WTC11 (cell line): ENCODE results near the gene ZNG1A.
"Not testable (repeated sequence)": the region's sequence is repeated elsewhere in the genome, so short reads cannot be mapped to it uniquely, and the experiment has no call there.

Experiments
- CREB1 ChIP-seq: sonication (generic); formaldehyde crosslinking; IDR thresholded peaks from 2 replicates; pipeline ENCODE4 v1.8.0; 2023; ENCODE audit warnings: mild to moderate bottlenecking, missing genetic modification reagents
- FOXJ3 ChIP-seq: sonication (generic); formaldehyde crosslinking; IDR thresholded peaks from 2 replicates; pipeline ENCODE4 v1.9.0; 2021; ENCODE audit warnings: missing genetic modification reagents, mild to moderate bottlenecking, borderline replicate concordance
- GABPB1 ChIP-seq: sonication (generic); formaldehyde crosslinking; IDR thresholded peaks from 2 replicates; pipeline ENCODE4 v1.8.1; 2023; ENCODE audit warnings: mild to moderate bottlenecking, missing genetic modification reagents
- TCF7 ChIP-seq: sonication (generic); formaldehyde crosslinking; IDR thresholded peaks from 2 replicates; pipeline ENCODE4 v1.8.0; 2022; ENCODE audit warnings: mild to moderate bottlenecking, low read depth, missing genetic modification reagents, moderate library complexity
- ZNF263 ChIP-seq: sonication (generic); formaldehyde crosslinking; IDR thresholded peaks from 2 replicates; pipeline ENCODE4 v1.8.1; 2022; ENCODE audit warnings: low read depth, mild to moderate bottlenecking, moderate library complexity, missing genetic modification reagents
- TF ChIP-seq, protein P1 (sequence below): sonication (generic); formaldehyde crosslinking; IDR thresholded peaks from 2 replicates; pipeline ENCODE4 v1.8.0; 2022; ENCODE audit warnings: mild to moderate bottlenecking, missing genetic modification reagents
- TF ChIP-seq, protein P2 (sequence below): sonication (generic); formaldehyde crosslinking; IDR thresholded peaks from 2 replicates; pipeline ENCODE4 v1.8.1; 2022; ENCODE audit warnings: missing genetic modification reagents, borderline replicate concordance
- TF ChIP-seq, protein P3 (sequence below): fragments of 200-600 bp; IDR thresholded peaks from 2 replicates; pipeline ENCODE4 v1.8.0; 2022; ENCODE audit warnings: antibody characterized with exemption

DNA sequence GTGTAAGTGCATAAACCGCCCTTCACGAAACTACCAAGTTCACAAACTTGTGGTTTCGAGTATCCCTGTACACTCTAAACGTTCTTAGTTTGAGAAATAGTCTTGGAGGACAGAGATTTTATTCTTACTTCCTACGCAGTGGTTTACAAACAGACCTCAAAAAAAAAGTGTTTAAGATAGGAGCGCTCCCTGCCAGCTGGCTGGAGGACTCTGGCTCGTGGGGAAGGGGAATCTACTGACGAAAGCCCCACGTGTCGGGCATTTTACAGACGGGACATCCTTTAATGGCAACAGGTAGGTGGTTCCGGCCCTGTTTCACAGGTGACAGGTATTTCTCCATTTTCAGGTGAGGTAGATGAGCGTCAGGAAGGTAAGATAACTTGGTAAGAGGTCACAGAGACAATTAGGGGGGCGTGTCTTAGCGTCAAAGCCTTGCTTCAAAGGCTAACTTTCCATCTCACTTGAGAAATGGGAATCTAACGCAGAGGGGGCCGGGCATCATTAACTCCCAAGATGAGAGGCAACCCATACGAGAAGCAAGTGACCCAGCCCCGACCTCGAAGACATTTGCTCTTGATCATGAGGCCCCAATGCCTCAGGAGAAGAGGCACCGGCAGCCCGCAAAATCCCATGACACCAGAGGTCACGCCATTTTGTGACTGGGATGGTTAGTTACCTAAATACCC, 573 bp downstream of the ZNG1A start:
- TF ChIP-seq ZNF263 (CRISPR knock-in tag); CREB1; FOXJ3 (CRISPR knock-in tag); GABPB1 (CRISPR knock-in tag); TCF7 (CRISPR knock-in tag): not testable (repeated sequence)
- TF ChIP-seq, protein P1, sequence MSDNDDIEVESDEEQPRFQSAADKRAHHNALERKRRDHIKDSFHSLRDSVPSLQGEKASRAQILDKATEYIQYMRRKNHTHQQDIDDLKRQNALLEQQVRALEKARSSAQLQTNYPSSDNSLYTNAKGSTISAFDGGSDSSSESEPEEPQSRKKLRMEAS = not testable (repeated sequence)
- TF ChIP-seq, protein P2, sequence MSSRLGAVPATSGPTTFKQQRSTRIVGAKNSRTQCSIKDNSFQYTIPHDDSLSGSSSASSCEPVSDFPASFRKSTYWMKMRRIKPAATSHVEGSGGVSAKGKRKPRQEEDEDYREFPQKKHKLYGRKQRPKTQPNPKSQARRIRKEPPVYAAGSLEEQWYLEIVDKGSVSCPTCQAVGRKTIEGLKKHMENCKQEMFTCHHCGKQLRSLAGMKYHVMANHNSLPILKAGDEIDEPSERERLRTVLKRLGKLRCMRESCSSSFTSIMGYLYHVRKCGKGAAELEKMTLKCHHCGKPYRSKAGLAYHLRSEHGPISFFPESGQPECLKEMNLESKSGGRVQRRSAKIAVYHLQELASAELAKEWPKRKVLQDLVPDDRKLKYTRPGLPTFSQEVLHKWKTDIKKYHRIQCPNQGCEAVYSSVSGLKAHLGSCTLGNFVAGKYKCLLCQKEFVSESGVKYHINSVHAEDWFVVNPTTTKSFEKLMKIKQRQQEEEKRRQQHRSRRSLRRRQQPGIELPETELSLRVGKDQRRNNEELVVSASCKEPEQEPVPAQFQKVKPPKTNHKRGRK = not testable (repeated sequence)
- TF ChIP-seq, protein P3, sequence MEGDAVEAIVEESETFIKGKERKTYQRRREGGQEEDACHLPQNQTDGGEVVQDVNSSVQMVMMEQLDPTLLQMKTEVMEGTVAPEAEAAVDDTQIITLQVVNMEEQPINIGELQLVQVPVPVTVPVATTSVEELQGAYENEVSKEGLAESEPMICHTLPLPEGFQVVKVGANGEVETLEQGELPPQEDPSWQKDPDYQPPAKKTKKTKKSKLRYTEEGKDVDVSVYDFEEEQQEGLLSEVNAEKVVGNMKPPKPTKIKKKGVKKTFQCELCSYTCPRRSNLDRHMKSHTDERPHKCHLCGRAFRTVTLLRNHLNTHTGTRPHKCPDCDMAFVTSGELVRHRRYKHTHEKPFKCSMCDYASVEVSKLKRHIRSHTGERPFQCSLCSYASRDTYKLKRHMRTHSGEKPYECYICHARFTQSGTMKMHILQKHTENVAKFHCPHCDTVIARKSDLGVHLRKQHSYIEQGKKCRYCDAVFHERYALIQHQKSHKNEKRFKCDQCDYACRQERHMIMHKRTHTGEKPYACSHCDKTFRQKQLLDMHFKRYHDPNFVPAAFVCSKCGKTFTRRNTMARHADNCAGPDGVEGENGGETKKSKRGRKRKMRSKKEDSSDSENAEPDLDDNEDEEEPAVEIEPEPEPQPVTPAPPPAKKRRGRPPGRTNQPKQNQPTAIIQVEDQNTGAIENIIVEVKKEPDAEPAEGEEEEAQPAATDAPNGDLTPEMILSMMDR = not testable (repeated sequence)
